Left ventricle myocardium superior (tissue), 1 donor: ENCODE measurements around the gene GFI1. TPM values are rescaled to one million over a fixed set of nuclear protein-coding genes. Genes with fewer than 3 reads are reported as not detected.

ENCODE experiments used
- ATAC-seq: fragments of 200-7000 bp; cut with Tn5 transposase; one replicate; pipeline ENCODE4 v1.9.1; 2020; ENCODE audit warnings: mild to moderate bottlenecking, moderate library complexity
- DNase-seq: peaks from one replicate; pipeline ENCODE4 v3.0.0-alpha.2; 2020
- intact Hi-C: fragments of 100-400 bp; cut with micrococcal nuclease; formaldehyde crosslinking; loops from one replicate; pipeline ENCODE4 v1.11.0; 2022
- total RNA-seq: library from RNA; stranded (reverse); fragmentation: NEBNext Ultra II Directional; extraction: Animal tissue kit (Norgen Biotek cat#: 25700); gene quantifications from one replicate; pipeline ENCODE4 v1.2.1, GENCODE V29; 2021
- donor health status: DM: no; HTN: yes; CAD: no; lungs with severe emphysema.

GFI1 gene
- total RNA-seq, 1 donor from 2014 or later: 0.30 TPM

GRCh38 chr1:92494485-92495141 lies 7.9 kb upstream of the GFI1 start:
- no peak for DNase-seq
- ATAC-seq: no peak
- intact Hi-C loops: no loop called here

GRCh38 chr1:92493139-92493538 lies 6.4 kb upstream of the GFI1 start:
- intact Hi-C loops: no loop called here
- DNase-seq: no peak
- no peak for ATAC-seq

- intact Hi-C loops: no loop called here
- ATAC-seq (no peak), DNase-seq (no peak)
Measured at GRCh38 chr1:92488832-92489231, 2.1 kb upstream of the GFI1 start.

- DNase-seq (no peak), ATAC-seq (no peak)
- intact Hi-C loops: no loop called here
Measured at GRCh38 chr1:92488416-92488815, 1.7 kb upstream of the GFI1 start.

GRCh38 chr1:92487078-92487605 lies 417 bp upstream of the GFI1 start:
- intact Hi-C loops: no loop called here
- no peak for DNase-seq
- no peak for ATAC-seq

GRCh38 chr1:92485381-92486250 lies 1.1 kb downstream of the GFI1 start:
- DNase-seq (peak; percentile 60), ATAC-seq (peak; percentile 59)
- intact Hi-C loops: no loop called here

- peak; percentile 50 for DNase-seq
- intact Hi-C loops: no loop called here
- ATAC-seq: peak; percentile 11
Measured at GRCh38 chr1:92484472-92485380, 2.0 kb downstream of the GFI1 start.

- ATAC-seq: no peak
- intact Hi-C loops: no loop called here
- no peak for DNase-seq
Measured at GRCh38 chr1:92483610-92484471, 2.9 kb downstream of the GFI1 start.

- no peak for DNase-seq
- no peak for ATAC-seq
- intact Hi-C loops: no loop called here
Measured at GRCh38 chr1:92482665-92483609, 3.8 kb downstream of the GFI1 start.

- intact Hi-C loops: no loop called here
- DNase-seq (peak; percentile 31), ATAC-seq (no peak)
Measured at GRCh38 chr1:92481971-92482664, 4.6 kb downstream of the GFI1 start.

- intact Hi-C loops: no loop called here
- ATAC-seq: no peak
- DNase-seq: no peak
Measured at GRCh38 chr1:92481599-92481925, 5.2 kb downstream of the GFI1 start.

- intact Hi-C loops: no loop called here
- ATAC-seq (no peak), DNase-seq (peak; percentile 31)
Measured at GRCh38 chr1:92480813-92481598, 5.7 kb downstream of the GFI1 start.

- intact Hi-C loops: no loop called here
- no peak for DNase-seq
- ATAC-seq: no peak
Measured at GRCh38 chr1:92480200-92480812, 6.4 kb downstream of the GFI1 start.

- no peak for DNase-seq
- no peak for ATAC-seq
- intact Hi-C loops: no loop called here
Measured at GRCh38 chr1:92479587-92479986, 7.1 kb downstream of the GFI1 start.

GRCh38 chr1:92478393-92478792 lies 8.3 kb downstream of the GFI1 start:
- DNase-seq (no peak), ATAC-seq (no peak)
- intact Hi-C loops: no loop called here

GRCh38 chr1:92476071-92476631 lies 10.6 kb downstream of the GFI1 start:
- ATAC-seq: no peak
- DNase-seq: no peak
- intact Hi-C loops: no loop called here
